WTC11 (cell line): ENCODE data around the gene KCNJ1. TPM values are rescaled to one million over a fixed set of nuclear protein-coding genes. Genes with fewer than 3 reads are reported as not detected.

ENCODE experiments used
- ATAC-seq: fragments of 200-7000 bp; cut with Tn5 transposase; 2 replicates; pipeline ENCODE4 v1.10.0; 2021; ENCODE audit warnings: mild to moderate bottlenecking, moderate library complexity
- CTCF ChIA-PET: fragments of 300-600 bp; sonication (Branson Sonifier 250); formaldehyde crosslinking; loops from one replicate; lab custom pipeline; 2021; ENCODE audit warnings: antibody characterized with exemption; lab: Charles Lee
- POLR2A ChIA-PET: fragments of 350-600 bp; sonication (Branson Sonifier 250); formaldehyde crosslinking; loops from one replicate; lab custom pipeline; 2021; ENCODE audit warnings: antibody characterized with exemption; lab: Charles Lee
- DNase-seq: peaks from one replicate; pipeline ENCODE4 v3.0.0; 2021; ENCODE audit warnings: low spot score
- H3K27ac Mint-ChIP-seq: 2 replicates; pipeline ENCODE4 v1.8.0; 2021; ENCODE audit warnings: mixed read lengths
- H3K27me3 Mint-ChIP-seq: 2 replicates; pipeline ENCODE4 v1.8.0; 2021; ENCODE audit warnings: low read depth, mild to moderate bottlenecking, moderate library complexity, mixed read lengths
- H3K36me3 Mint-ChIP-seq: 2 replicates; pipeline ENCODE4 v1.8.0; 2021; ENCODE audit warnings: mixed read lengths
- H3K4me1 Mint-ChIP-seq: 2 replicates; pipeline ENCODE4 v1.8.0; 2022; ENCODE audit warnings: mixed read lengths
- H3K4me3 Mint-ChIP-seq: 2 replicates; pipeline ENCODE4 v1.8.0; 2021; ENCODE audit warnings: mild to moderate bottlenecking, moderate library complexity, mixed read lengths
- H3K9me3 Mint-ChIP-seq: 2 replicates; pipeline ENCODE4 v1.8.0; 2021; ENCODE audit warnings: mixed read lengths
- CBFB ChIP-seq: sonication (generic); formaldehyde crosslinking; IDR thresholded peaks from 2 replicates; pipeline ENCODE4 v1.8.1; 2022; ENCODE audit warnings: mild to moderate bottlenecking, low read depth, missing genetic modification reagents
- E2F4 ChIP-seq: sonication (generic); formaldehyde crosslinking; IDR thresholded peaks from 2 replicates; pipeline ENCODE4 v1.8.1; 2022; ENCODE audit warnings: low read depth, mild to moderate bottlenecking, moderate library complexity, missing genetic modification reagents, borderline replicate concordance
- E2F5 ChIP-seq: sonication (generic); formaldehyde crosslinking; IDR thresholded peaks from 2 replicates; pipeline ENCODE4 v1.8.1; 2022; ENCODE audit warnings: mild to moderate bottlenecking, moderate library complexity, missing genetic modification reagents
- ESRRA ChIP-seq: sonication (generic); formaldehyde crosslinking; IDR thresholded peaks from 2 replicates; pipeline ENCODE4 v1.8.1; 2022; ENCODE audit warnings: mild to moderate bottlenecking, missing genetic modification reagents, borderline replicate concordance
- GTF2I ChIP-seq: fragments of 250-450 bp; sonication (Bioruptor Pico); conservative IDR thresholded peaks from 2 replicates; pipeline ENCODE4 v1.4.0; 2021; ENCODE audit warnings: mild to moderate bottlenecking
- HMGA2 ChIP-seq: fragments of 250-450 bp; sonication (Bioruptor Pico); IDR thresholded peaks from 2 replicates; pipeline ENCODE4 v1.4.0; 2021; ENCODE audit warnings: mild to moderate bottlenecking, moderate library complexity
- JUN ChIP-seq: sonication (generic); formaldehyde crosslinking; IDR thresholded peaks from 2 replicates; pipeline ENCODE4 v1.8.0; 2023; ENCODE audit warnings: mild to moderate bottlenecking, missing genetic modification reagents
- MXD4 ChIP-seq: fragments of 250-450 bp; sonication (Bioruptor Pico); IDR thresholded peaks from 2 replicates; pipeline ENCODE4 v1.8.0; 2021; ENCODE audit warnings: mild to moderate bottlenecking, moderate library complexity, borderline replicate concordance
- RORB ChIP-seq: fragments of 250-450 bp; sonication (Bioruptor Pico); IDR thresholded peaks from 2 replicates; pipeline ENCODE4 v1.9.0; 2021; ENCODE audit warnings: mild to moderate bottlenecking
- ZMAT4 ChIP-seq: fragments of 250-450 bp; sonication (Bioruptor Pico); IDR thresholded peaks from 2 replicates; pipeline ENCODE4 v1.9.0; 2021; ENCODE audit warnings: mild to moderate bottlenecking
- ZNF219 ChIP-seq: sonication (generic); formaldehyde crosslinking; IDR thresholded peaks from 2 replicates; pipeline ENCODE4 v1.8.0; 2023; ENCODE audit warnings: missing genetic modification reagents, mild to moderate bottlenecking, borderline replicate concordance
- ZNF263 ChIP-seq: sonication (generic); formaldehyde crosslinking; IDR thresholded peaks from 2 replicates; pipeline ENCODE4 v1.8.1; 2022; ENCODE audit warnings: low read depth, mild to moderate bottlenecking, moderate library complexity, missing genetic modification reagents
- ZNF416 ChIP-seq: fragments of 250-450 bp; sonication (Bioruptor Pico); IDR thresholded peaks from 2 replicates; pipeline ENCODE4 v1.9.0; 2021; ENCODE audit warnings: mild to moderate bottlenecking, inconsistent platforms
- ZNF425 ChIP-seq: fragments of 250-450 bp; sonication (Bioruptor Pico); conservative IDR thresholded peaks from 2 replicates; pipeline ENCODE4 v1.9.0; 2021; ENCODE audit warnings: mild to moderate bottlenecking
- total RNA-seq: library from RNA; stranded (reverse); gene quantifications from 3 replicates; pipeline ENCODE4 v1.2.3, GENCODE V29; 2021
- TF ChIP-seq, protein P1 (sequence below): fragments of 250-450 bp; sonication (Bioruptor Pico); IDR thresholded peaks from 2 replicates; pipeline ENCODE4 v1.9.0; 2021; ENCODE audit warnings: mild to moderate bottlenecking
- TF ChIP-seq, protein P2 (sequence below): sonication (generic); formaldehyde crosslinking; IDR thresholded peaks from 2 replicates; pipeline ENCODE4 v1.8.0; 2022; ENCODE audit warnings: mild to moderate bottlenecking, missing genetic modification reagents
- TF ChIP-seq, protein P3 (sequence below): fragments of 250-450 bp; sonication (Bioruptor Pico); IDR thresholded peaks from 2 replicates; pipeline ENCODE4 v1.9.0; 2021; ENCODE audit warnings: moderate library complexity, mild to moderate bottlenecking, inconsistent platforms, borderline replicate concordance
- TF ChIP-seq, protein P4 (sequence below): sonication (generic); formaldehyde crosslinking; IDR thresholded peaks from 2 replicates; pipeline ENCODE4 v1.8.1; 2023; ENCODE audit warnings: mild to moderate bottlenecking, missing genetic modification reagents, moderate library complexity
- TF ChIP-seq, protein P5 (sequence below): sonication (generic); formaldehyde crosslinking; IDR thresholded peaks from 2 replicates; pipeline ENCODE4 v1.8.0; 2022; ENCODE audit warnings: mild to moderate bottlenecking, missing genetic modification reagents

The KCNJ1 gene
- total RNA-seq, 1 experiment from 2014 or later: 0.24 TPM

- TF ChIP-seq, protein P1, sequence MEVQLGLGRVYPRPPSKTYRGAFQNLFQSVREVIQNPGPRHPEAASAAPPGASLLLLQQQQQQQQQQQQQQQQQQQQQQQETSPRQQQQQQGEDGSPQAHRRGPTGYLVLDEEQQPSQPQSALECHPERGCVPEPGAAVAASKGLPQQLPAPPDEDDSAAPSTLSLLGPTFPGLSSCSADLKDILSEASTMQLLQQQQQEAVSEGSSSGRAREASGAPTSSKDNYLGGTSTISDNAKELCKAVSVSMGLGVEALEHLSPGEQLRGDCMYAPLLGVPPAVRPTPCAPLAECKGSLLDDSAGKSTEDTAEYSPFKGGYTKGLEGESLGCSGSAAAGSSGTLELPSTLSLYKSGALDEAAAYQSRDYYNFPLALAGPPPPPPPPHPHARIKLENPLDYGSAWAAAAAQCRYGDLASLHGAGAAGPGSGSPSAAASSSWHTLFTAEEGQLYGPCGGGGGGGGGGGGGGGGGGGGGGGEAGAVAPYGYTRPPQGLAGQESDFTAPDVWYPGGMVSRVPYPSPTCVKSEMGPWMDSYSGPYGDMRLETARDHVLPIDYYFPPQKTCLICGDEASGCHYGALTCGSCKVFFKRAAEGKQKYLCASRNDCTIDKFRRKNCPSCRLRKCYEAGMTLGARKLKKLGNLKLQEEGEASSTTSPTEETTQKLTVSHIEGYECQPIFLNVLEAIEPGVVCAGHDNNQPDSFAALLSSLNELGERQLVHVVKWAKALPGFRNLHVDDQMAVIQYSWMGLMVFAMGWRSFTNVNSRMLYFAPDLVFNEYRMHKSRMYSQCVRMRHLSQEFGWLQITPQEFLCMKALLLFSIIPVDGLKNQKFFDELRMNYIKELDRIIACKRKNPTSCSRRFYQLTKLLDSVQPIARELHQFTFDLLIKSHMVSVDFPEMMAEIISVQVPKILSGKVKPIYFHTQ: no peak
- TF ChIP-seq, protein P2, sequence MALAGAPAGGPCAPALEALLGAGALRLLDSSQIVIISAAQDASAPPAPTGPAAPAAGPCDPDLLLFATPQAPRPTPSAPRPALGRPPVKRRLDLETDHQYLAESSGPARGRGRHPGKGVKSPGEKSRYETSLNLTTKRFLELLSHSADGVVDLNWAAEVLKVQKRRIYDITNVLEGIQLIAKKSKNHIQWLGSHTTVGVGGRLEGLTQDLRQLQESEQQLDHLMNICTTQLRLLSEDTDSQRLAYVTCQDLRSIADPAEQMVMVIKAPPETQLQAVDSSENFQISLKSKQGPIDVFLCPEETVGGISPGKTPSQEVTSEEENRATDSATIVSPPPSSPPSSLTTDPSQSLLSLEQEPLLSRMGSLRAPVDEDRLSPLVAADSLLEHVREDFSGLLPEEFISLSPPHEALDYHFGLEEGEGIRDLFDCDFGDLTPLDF (CRISPR knock-in tag): no peak
- TF ChIP-seq GTF2I: no peak
- TF ChIP-seq MXD4 (CRISPR knock-in tag): no peak
Measured at GRCh38 chr11:128814856-128815705, 52.0 kb downstream of the KCNJ1 start (continued).

GRCh38 chr11:128813729-128814128 is 53.4 kb downstream of the KCNJ1 start:
- Mint-ChIP-seq H3K27ac (no peak overlapping the region), H3K4me3 (no peak overlapping the region), H3K4me1 (peaks cover 16% of the 10 kb centered on the region), H3K27me3 (no peaks in the 10 kb centered on the region; the same call in 1 of the 2 replicates), H3K9me3 (no peaks in the 10 kb centered on the region), H3K36me3 (no peaks in the 10 kb centered on the region)
- ChIA-PET POLR2A (no interaction called here), CTCF (interaction anchor here (0.9 kb wide), 1 partner anchor 11 kb away, joined by 3 read pairs; no protein-coding TSS in a partner anchor)
- DNase-seq (no peak), ATAC-seq (no peak)
- TF ChIP-seq E2F5 (CRISPR knock-in tag) (no peak), ZMAT4 (CRISPR knock-in tag) (no peak), ZNF219 (CRISPR knock-in tag) (no peak), CBFB (CRISPR knock-in tag) (no peak), JUN (CRISPR knock-in tag) (no peak), ZNF263 (CRISPR knock-in tag) (no peak), ZNF425 (CRISPR knock-in tag) (no peak), MXD4 (CRISPR knock-in tag) (no peak), ESRRA (CRISPR knock-in tag) (no peak), RORB (CRISPR knock-in tag) (no peak), ZNF416 (CRISPR knock-in tag) (no peak), E2F4 (CRISPR knock-in tag) (no peak), HMGA2 (CRISPR knock-in tag) (no peak)
- TF ChIP-seq, protein P3, sequence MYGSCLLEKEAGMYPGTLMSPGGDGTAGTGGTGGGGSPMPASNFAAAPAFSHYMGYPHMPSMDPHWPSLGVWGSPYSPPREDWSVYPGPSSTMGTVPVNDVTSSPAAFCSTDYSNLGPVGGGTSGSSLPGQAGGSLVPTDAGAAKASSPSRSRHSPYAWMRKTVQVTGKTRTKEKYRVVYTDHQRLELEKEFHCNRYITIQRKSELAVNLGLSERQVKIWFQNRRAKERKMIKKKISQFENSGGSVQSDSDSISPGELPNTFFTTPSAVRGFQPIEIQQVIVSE (CRISPR knock-in tag): no peak
- TF ChIP-seq, protein P4, sequence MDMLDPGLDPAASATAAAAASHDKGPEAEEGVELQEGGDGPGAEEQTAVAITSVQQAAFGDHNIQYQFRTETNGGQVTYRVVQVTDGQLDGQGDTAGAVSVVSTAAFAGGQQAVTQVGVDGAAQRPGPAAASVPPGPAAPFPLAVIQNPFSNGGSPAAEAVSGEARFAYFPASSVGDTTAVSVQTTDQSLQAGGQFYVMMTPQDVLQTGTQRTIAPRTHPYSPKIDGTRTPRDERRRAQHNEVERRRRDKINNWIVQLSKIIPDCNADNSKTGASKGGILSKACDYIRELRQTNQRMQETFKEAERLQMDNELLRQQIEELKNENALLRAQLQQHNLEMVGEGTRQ (CRISPR knock-in tag): no peak
- TF ChIP-seq, protein P5, sequence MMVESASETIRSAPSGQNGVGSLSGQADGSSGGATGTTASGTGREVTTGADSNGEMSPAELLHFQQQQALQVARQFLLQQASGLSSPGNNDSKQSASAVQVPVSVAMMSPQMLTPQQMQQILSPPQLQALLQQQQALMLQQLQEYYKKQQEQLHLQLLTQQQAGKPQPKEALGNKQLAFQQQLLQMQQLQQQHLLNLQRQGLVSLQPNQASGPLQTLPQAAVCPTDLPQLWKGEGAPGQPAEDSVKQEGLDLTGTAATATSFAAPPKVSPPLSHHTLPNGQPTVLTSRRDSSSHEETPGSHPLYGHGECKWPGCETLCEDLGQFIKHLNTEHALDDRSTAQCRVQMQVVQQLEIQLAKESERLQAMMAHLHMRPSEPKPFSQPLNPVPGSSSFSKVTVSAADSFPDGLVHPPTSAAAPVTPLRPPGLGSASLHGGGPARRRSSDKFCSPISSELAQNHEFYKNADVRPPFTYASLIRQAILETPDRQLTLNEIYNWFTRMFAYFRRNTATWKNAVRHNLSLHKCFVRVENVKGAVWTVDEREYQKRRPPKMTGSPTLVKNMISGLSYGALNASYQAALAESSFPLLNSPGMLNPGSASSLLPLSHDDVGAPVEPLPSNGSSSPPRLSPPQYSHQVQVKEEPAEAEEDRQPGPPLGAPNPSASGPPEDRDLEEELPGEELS (CRISPR knock-in tag): no peak
